ENCODE data around the gene UBE2M.

Gene UBE2M

DNA sequence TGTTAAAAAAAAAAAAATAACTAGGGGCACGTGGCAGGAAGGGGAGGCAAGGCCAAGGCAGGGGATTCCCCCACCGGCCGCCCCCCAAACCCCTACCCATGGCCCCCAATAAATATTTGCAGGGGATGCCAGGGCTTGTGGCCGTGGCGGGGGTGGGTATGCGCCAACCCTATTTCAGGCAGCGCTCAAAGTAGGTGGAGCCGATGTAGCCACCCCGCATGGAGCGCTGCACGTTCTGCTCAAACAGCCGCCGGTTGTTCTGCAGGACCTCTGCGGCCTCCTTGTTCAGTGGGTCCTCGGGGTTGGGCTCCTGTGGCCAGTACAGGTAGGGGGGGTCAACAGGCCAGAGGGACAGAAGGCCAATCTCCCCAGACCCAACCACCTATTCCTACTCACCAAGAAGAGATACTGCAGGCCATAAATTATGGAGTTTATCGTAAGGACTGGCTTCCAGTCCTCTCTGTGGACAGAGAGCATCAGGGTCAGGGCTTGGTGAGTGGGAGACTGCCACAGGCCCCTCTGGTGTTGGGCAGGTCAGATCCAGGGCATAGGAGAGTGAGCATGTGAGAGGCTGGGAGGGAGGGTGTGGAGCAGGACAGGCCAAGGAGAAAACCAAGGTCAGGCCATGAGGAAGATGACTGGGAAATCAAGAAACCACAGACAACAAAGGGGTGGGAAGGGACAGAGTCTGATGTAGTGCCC, 2.3 kb downstream of the UBE2M start:
- DNase-seq: no peak

- no peak for DNase-seq
These were observed 3.0 kb downstream of the UBE2M start for GRCh38 chr19:58555369-58555885.

DNA sequence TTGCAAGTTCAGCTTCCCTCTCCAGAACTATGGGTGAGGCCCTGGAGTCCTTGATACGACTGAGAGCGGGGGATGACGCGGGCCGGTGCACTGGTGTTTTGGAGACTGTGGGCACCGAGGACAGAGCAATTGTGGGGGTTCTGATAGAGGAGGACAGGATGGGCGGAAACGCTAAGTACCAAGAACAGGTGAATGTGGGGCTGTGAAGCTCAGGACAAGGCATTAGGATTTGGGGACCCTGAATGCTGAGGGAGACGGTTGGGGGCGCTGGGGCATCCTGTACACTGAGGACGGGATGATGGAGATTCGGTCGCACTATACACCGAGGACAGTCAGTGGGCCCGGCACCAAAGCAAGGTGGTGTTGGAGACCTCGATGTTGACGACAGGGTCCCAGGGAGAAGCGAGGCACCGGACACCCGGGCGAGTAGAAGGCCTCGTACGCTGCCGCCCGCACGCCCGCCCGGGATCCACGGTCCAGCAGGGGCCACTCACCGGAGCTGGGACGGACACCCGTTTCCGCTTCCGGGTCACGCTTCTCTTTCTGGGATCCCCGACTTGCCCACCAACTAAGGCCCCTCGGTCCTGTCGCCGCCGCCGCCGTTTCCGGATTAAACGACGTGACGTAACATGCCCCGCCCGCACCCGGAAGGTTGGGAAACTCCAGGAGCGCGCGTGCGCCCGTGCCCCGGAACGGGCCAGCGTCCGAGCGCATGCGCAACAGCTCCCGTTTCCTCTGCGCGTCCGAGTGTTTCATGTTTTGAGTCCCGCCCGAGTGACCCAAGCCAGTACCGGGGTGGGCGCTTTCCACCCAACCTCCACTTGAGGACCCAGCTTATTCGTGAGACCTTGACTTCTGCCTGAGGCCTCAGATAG, 3.7 kb downstream of the UBE2M start, which contains the start of gene CHMP2A:
Gene CHMP2A, minus strand, starts transcription at position 612 of the 875 bp plus-strand sequence. CDS start 893 bp downstream, outside the sequence.
- DNase-seq: no peak

DNA sequence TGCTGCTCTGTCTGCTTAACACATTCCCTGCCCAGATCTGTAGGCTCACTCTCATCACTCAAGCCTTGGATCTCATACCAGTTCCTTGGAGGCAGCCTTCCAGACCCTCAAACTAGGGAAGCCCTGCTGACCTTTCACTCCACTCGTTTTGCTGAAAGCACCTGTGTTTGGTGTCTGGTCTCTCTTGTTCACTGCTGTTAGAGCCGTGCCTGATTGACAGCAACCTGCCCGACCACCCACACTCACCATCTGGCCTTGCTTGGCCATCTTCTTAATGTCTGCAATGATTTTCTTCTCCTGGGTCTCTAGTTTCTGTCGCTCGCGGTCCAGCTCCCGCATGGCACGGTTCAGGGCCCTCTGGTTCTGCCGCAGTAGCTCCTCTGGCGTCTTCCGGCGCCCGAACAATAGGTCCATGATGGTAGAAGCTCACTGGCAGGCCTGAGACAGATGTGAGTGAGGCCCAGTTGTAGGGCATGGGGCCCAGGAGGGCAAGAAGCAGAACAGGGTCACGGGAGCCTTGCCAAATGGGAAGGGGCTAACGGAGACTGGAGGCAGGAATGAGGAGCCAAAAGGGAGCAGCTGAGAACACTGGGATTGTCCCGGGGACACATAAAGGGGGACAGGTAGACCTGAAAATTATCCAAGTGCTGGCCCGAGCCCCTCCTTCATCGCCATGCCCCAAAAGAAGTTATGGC, 4.5 kb downstream of the UBE2M start:
- DNase-seq: no peak

DNA sequence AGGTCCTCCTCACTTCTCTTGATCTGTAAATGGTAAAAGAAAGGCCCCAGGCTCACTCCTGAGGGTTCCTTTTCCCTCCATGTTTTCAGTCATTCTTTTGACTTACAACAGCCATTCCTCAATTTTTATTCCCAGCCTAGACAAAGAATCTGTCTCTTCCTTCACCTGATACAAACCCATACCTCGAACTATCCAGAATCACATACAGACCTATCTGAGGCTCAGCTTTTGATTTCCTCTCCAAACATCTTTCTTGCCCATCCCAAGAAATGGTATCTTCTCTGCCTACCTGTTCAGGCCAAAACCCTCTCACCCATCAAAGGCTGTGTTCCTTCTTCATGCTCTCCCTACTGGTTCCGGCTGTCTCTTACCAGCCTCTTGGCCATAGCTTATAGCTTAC, 5.8 kb downstream of the UBE2M start:
- no peak for DNase-seq

DNA sequence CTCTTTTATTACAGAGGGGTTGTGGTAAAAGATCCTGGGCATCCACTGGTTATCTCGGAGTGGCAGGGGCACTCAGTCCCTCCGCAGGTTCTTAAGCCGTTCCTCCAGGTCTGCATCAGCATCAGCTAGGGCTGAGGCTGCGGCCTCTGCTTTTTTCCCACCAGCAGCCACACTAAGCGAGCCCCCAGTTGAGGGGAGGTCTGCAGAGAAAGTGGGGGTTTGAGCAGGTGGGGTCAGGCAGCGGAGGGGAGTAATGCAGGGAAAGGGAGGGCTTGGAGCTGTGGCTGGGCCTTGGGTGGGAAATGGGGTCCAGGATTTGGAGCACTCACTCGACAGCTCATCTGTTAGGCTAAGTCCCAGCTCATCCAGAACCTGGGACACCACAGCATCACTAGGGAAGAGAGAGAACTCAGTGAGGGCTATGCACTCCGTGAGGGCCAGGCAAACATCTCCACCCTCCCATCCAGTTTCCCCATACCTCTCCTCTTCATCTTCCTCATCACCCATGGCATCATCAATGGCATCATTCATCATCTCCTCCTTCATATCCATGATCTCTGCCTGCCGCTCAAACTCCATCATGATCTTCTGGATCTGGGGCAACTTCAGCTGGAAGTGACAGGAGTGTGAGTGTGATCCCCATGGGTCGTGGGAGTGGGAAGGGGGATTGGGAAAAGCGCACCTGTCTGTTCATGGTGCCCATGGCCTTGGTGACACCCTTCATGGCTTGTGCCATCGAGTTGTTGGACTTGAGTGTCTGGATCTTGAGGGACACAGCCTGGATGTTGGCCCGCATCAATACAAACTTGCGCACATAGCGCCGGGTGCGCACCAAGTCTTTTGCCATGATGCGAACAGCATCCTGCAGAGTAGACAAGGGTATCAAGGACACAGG, 6.6 kb downstream of the UBE2M start:
- DNase-seq: no peak

DNA sequence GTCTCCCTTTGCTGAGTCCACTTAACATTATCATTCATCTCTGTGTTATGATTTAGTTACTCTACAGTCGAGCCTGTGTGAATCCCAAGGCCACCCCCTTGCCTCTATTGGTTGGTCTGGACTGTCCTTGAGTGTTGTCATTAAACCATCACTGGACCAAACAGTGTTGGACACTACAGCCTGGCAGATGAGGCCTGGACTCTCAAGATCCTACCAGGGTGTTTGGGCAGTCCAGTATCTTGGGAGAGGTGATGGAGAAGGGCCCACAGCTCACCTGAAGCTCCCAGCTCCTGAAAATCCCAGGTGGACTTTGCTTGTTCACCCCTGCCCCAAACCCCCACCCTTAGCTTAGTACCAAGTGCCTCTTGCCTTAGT, 7.3 kb downstream of the UBE2M start:
- no peak for DNase-seq

DNA sequence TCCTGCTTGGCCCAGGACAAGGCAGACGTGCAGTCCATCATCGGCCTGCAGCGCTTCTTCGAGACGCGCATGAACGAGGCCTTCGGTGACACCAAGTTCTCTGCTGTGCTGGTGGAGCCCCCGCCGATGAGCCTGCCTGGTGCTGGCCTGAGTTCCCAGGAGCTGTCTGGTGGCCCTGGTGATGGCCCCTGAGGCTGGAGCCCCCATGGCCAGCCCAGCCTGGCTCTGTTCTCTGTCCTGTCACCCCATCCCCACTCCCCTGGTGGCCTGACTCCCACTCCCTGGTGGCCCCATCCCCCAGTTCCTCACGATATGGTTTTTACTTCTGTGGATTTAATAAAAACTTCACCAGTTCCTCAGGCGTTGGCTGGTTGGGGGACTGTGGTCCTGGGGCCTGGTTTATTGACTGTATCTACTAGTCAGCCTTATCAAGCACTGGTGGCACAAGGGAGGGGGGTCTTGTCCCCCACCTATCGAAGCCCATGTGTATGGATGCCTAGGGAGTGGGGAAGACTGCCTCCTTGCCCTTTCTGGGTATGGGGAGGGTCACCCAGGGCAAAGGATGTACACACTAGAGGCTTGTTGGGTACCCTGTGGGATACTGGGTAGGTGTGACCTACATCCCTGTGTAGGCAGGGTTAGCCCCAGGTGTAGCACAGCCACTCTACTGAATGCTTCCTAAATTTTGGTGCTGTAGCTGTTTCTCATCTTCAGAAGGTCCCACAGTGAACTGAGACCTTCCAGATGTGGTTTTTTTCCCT, 7.9 kb downstream of the UBE2M start:
- no peak for DNase-seq

- DNase-seq: no peak
These were observed 8.6 kb downstream of the UBE2M start for GRCh38 chr19:58549664-58550361.

DNA sequence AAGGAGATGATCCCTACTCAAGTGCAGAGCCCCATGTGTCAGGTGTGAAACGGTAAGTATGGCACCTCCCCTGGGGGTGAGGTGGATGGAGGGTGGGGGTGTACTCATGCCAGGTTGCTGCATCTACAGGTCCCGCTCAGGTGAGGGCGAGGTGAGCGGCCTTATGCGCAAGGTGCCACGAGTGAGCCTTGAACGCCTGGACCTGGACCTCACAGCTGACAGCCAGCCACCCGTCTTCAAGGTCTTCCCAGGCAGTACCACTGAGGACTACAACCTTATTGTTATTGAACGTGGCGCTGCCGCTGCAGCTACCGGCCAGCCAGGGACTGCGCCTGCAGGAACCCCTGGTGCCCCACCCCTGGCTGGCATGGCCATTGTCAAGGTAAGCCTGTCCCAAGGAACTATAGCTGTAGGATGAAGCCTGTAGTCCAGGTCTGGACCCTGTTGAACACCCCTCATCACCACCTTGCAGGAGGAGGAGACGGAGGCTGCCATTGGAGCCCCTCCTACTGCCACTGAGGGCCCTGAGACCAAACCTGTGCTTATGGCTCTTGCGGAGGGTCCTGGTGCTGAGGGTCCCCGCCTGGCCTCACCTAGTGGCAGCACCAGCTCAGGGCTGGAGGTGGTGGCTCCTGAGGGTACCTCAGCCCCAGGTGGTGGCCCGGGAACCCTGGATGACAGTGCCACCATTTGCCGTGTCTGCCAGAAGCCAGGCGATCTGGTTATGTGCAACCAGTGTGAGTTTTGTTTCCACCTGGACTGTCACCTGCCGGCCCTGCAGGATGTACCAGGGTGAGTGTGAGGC, 9.3 kb downstream of the UBE2M start:
- DNase-seq: no peak

DNA sequence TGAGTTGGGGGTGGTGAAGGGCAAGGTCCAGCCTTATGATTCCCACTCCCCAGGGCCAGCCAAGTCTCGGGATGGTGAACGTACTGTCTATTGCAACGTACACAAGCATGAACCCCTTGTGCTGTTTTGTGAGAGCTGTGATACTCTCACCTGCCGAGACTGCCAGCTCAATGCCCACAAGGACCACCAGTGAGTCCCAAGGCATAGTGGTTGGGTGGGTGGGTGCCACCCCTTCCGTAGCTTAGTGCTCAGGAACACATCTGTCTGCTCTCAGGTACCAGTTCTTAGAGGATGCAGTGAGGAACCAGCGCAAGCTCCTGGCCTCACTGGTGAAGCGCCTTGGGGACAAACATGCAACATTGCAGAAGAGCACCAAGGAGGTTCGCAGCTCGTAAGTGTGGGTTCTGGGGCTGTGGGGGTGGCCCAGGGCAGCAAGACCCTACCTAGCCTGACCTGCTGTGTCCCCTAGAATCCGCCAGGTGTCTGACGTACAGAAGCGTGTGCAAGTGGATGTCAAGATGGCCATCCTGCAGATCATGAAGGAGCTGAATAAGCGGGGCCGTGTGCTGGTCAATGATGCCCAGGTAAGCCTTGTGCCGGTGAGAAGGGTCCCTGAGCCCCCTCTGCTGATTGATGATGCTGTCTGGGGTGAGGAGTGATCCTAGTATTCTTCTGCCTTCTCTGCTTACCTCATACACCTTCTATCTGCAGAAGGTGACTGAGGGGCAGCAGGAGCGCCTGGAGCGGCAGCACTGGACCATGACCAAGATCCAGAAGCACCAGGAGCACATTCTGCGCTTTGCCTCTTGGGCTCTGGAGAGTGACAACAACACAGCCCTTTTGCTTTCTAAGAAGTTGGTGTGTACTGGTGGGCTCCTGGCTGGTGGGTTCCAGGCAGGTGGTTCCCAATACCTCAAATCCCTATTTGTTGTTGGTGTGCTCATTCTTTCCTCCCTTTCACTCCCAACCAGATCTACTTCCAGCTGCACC, 10.8 kb downstream of the UBE2M start:
- no peak for DNase-seq

- DNase-seq: no peak
These were observed 12.3 kb downstream of the UBE2M start for GRCh38 chr19:58546019-58546530.

DNA sequence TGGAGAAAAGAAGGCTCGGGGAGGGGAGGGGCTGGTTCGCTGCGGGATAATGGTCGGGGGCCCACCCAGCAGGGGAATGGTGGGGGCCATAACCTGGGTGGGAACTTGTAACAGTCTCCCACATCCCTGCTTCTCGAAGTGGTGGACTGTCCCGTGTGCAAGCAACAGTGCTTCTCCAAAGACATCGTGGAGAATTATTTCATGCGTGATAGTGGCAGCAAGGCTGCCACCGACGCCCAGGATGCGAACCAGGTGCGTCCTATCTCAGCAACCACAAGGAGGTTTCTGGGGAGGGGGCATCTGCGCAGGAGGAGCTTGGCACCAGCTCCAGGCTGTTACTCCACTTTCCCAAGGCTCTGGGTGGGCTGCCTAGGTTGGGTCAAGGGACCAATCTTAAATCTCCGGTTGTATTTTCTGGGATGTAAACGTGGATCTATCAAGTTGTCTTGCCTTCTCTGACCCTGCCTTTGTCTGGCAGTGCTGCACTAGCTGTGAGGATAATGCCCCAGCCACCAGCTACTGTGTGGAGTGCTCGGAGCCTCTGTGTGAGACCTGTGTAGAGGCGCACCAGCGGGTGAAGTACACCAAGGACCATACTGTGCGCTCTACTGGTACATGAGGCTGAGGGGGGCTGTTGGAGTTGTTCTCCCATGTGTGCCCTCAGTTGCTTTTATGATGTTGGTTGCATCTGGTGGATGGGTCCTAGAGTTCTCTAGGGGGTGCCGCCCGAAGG, 13.0 kb downstream of the UBE2M start:
- no peak for DNase-seq

GRCh38 chr19:58544591-58545285, 13.7 kb downstream of the UBE2M start:
- no peak for DNase-seq

GRCh38 chr19:58543826-58544590, 14.4 kb downstream of the UBE2M start, which contains the start of gene TRIM28:
Gene TRIM28, plus strand, starts transcription at chr19:58544064. Its CDS starts 694 bp downstream, at chr19:58544758.
- DNase-seq: no peak

Measured in hypothalamus (tissue), 51 donors.